ENCODE measurements around the gene CDC42BPB.

- TF ChIP-seq CTCF (IDR thresholded peaks at IDR 0.05) (no peak), POLR2A (IDR thresholded peaks at IDR 0.05) (no peak), POLR2AphosphoS5 (IDR thresholded peaks at IDR 0.05) (no peak)
These were observed 4.9 kb downstream of the CDC42BPB start for GRCh38 chr14:103052407-103052806.

Measured in suprapubic skin (tissue), 4 donors.